ENCODE measurements around the gene ATP9A. TPM values are rescaled to one million over a fixed set of nuclear protein-coding genes. Genes with fewer than 3 reads are reported as not detected.
A peak's percentile ranks its signal among the peaks of the same experiment; 100 is the strongest.

Gene ATP9A
- total RNA-seq, 4 donors from 2014 or later: 52.5 to 72.8 (median 61.7) TPM

- no peaks in the 10 kb centered on the region for H3K36me3 ChIP-seq
- H3K4me3 ChIP-seq (replicated peaks in 1 of 3): no peak overlapping the region
- H3K27ac ChIP-seq: no peak overlapping the region
- no peaks in the 10 kb centered on the region for H3K9me3 ChIP-seq
- no peak for DNase-seq
- WGBS, 2 donors: 74 to 86% methylated on average over 5 of the region's 5 CpGs
- no peak for TF ChIP-seq POLR2A (IDR thresholded peaks at IDR 0.05)
- no peak for TF ChIP-seq CTCF (IDR thresholded peaks at IDR 0.05)
- H3K27me3 ChIP-seq: no peaks in the 10 kb centered on the region
- intact Hi-C loops (cut with DNase I): no loop called here
- peaks cover 4% of the 10 kb centered on the region in 2 donors for H3K4me1 ChIP-seq
These were observed 113.7 kb downstream of the ATP9A start for GRCh38 chr20:51654495-51654894.

GRCh38 chr20:51654060-51654459 lies 114.1 kb downstream of the ATP9A start:
- peaks cover 4% of the 10 kb centered on the region in 2 donors for H3K4me1 ChIP-seq
- DNase-seq: no peak
- 92 to 93% methylated on average over 4 of the region's 4 CpGs for WGBS, 2 donors
- H3K27ac ChIP-seq: no peak overlapping the region
- TF ChIP-seq CTCF (IDR thresholded peaks at IDR 0.05): no peak
- TF ChIP-seq POLR2A (IDR thresholded peaks at IDR 0.05): no peak
- intact Hi-C loops (cut with DNase I): no loop called here
- H3K9me3 ChIP-seq: no peaks in the 10 kb centered on the region
- H3K27me3 ChIP-seq: no peaks in the 10 kb centered on the region
- no peak overlapping the region for H3K4me3 ChIP-seq (replicated peaks in 1 of 3)
- H3K36me3 ChIP-seq: no peaks in the 10 kb centered on the region

GRCh38 chr20:51653226-51653625 lies 115.0 kb downstream of the ATP9A start:
- 84 to 90% methylated on average over 6 of the region's 6 CpGs for WGBS, 2 donors
- peaks cover 4% of the 10 kb centered on the region in 2 donors for H3K4me1 ChIP-seq
- no peaks in the 10 kb centered on the region for H3K9me3 ChIP-seq
- H3K36me3 ChIP-seq: no peaks in the 10 kb centered on the region
- intact Hi-C loops (cut with DNase I): no loop called here
- TF ChIP-seq POLR2A (IDR thresholded peaks at IDR 0.05) (no peak), CTCF (IDR thresholded peaks at IDR 0.05) (no peak)
- no peak overlapping the region for H3K27ac ChIP-seq
- DNase-seq: no peak
- H3K27me3 ChIP-seq: no peaks in the 10 kb centered on the region
- H3K4me3 ChIP-seq (replicated peaks in 1 of 3): no peak overlapping the region

GRCh38 chr20:51651921-51652549 lies 116.2 kb downstream of the ATP9A start:
- 82 to 87% methylated on average over 12 of the region's 12 CpGs for WGBS, 2 donors
- Histone ChIP-seq H3K9me3 (no peaks in the 10 kb centered on the region), H3K36me3 (no peaks in the 10 kb centered on the region), H3K4me3 (replicated peaks in 1 of 3) (no peak overlapping the region), H3K4me1 (peaks cover 4% of the 10 kb centered on the region in 2 donors), H3K27ac (peak overlapping the region in 2 of 3 donors; percentile 3 to 44), H3K27me3 (no peaks in the 10 kb centered on the region)
- intact Hi-C loops (cut with DNase I): no loop called here
- TF ChIP-seq POLR2A (IDR thresholded peaks at IDR 0.05): no peak
- TF ChIP-seq CTCF (IDR thresholded peaks at IDR 0.05): no peak
- no peak for DNase-seq

- H3K27me3 ChIP-seq: no peaks in the 10 kb centered on the region
These were observed 117.5 kb downstream of the ATP9A start for GRCh38 chr20:51650685-51651134.

More at GRCh38 chr20:51650685-51651134, 117.5 kb downstream of the ATP9A start:
- peak; percentile 35 to 50 for DNase-seq
- H3K4me3 ChIP-seq (replicated peaks in 1 of 3): no peak overlapping the region
- peaks cover 4% of the 10 kb centered on the region in 2 donors for H3K4me1 ChIP-seq
- no peak for TF ChIP-seq CTCF (IDR thresholded peaks at IDR 0.05)
- no peak for TF ChIP-seq POLR2A (IDR thresholded peaks at IDR 0.05)
- H3K9me3 ChIP-seq: no peaks in the 10 kb centered on the region
- intact Hi-C loops (cut with DNase I): no loop called here
- H3K36me3 ChIP-seq: no peaks in the 10 kb centered on the region
- WGBS, 2 donors: 33 to 48% methylated on average over 5 of the region's 5 CpGs
- H3K27ac ChIP-seq: peak overlapping the region in 1 of 3 donors; percentile 9
